ENCODE data around the gene KCNQ1.

DNA sequence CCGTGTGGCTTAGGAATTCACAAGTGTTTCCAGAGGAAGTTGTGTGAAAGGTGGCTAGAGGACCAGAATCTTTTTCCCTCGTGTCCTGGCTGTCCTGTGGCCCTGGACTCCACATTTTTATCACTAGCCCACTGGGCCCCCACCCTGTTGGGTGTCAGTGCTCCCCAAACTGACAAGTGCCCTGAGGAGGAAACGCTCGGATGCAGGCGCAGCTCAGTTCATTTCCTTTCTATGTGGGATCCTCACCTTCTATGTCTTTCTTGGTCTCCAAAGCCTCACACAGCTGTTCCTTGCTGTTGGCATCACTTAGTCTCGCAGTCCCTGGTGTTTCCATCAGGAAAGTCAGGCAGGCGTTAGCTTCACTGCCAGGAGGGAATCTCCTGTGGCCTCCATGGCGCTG is 323.0 kb downstream of the KCNQ1 start:
- TF ChIP-seq GATA2 (IDR thresholded peaks at IDR 0.05; ENCODE audit: low read depth, low read length) (no peak), GATA3 (IDR thresholded peaks at IDR 0.05; ENCODE audit: low read depth, low read length) (no peak)
